Hair follicular keratinocyte (primary cell): ENCODE measurements around the gene CDKL4. TPM values are rescaled to one million over a fixed set of nuclear protein-coding genes. Genes with fewer than 3 reads are reported as not detected.

Source experiments
- total RNA-seq: library from RNA; depleted of rRNA; stranded (reverse); fragments of >200 nt; gene quantifications from 2 replicates; pipeline ENCODE4 v1.2.3, GENCODE V29; 2015

Gene CDKL4
- not detected in 2 replicates for total RNA-seq

DNA sequence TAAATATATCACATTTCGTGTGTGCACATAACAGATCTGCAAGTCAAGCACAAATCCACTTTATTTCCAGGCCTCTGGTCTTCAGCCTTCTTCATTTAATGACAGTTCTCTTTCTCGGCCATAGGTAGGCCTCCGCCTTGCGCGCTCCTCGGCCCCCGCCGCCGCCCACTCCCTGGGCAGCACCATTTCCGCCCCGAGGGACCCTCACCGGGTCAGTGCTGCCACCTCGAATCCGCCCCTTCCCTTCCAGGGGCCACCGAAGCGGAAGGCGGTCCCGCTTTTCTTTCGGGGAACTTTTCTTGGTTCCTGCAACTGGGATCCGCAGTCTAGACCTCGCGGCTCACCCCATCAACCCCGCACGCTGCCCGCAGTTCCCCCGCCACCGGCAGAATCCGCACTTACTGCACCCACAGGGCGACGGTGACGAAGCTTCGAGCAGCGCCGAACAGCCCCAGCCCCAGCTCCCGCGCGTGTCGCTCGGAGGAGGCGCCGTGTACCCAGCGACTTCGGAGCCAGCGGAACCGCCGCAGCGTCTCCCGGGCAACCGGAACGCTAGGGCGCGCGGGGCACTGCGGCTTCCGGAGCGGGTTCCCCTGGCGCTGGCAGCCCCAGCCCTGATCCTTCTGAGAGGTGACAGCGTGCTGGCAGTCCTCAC lies at the start of gene CDKL4:
CDKL4 (minus strand) TSS at position 502 of the 655 bp plus-strand sequence.

Other genes starting within 250 kb of the CDKL4 start
- 7.7 and 20.0 TPM in 2 replicates for gene SOS1, start 122.9 kb downstream of the CDKL4 start, total RNA-seq
- gene MAP4K3, start 193.3 kb upstream of the CDKL4 start, total RNA-seq: 9.6 and 19.5 TPM in 2 replicates